ENCODE results near the gene CD274.
A peak's percentile ranks its signal among the peaks of the same experiment; 100 is the strongest.

CD274 gene

GRCh38 chr9:5419987-5420386, 30.4 kb upstream of the CD274 start:
- TF ChIP-seq MAX (IDR thresholded peaks at IDR 0.05; ENCODE audit: low read depth, low read length) (no peak), MYC (IDR thresholded peaks at IDR 0.05; ENCODE audit: low read depth, low read length) (no peak), CTCF (IDR thresholded peaks at IDR 0.05; ENCODE audit: low read depth, low read length) (no peak), POLR2A (IDR thresholded peaks at IDR 0.05; ENCODE audit: extremely low read depth, insufficient read length) (no peak)
- no peak for DNase-seq (ENCODE audit: low read depth)

GRCh38 chr9:5421163-5421562, 29.2 kb upstream of the CD274 start:
- TF ChIP-seq MYC (IDR thresholded peaks at IDR 0.05; ENCODE audit: low read depth, low read length) (no peak), CTCF (IDR thresholded peaks at IDR 0.05; ENCODE audit: low read depth, low read length) (no peak), POLR2A (IDR thresholded peaks at IDR 0.05; ENCODE audit: extremely low read depth, insufficient read length) (no peak), MAX (IDR thresholded peaks at IDR 0.05; ENCODE audit: low read depth, low read length) (no peak)
- no peak for DNase-seq (ENCODE audit: low read depth)
- H3K4me3 ChIP-seq (ENCODE audit: low read depth, low read length), result no peak overlapping the region

More at GRCh38 chr9:5419987-5420386, 30.4 kb upstream of the CD274 start:
- H3K4me3 ChIP-seq (ENCODE audit: low read depth, low read length), result no peak overlapping the region

- no peak overlapping the region for H3K4me3 ChIP-seq (ENCODE audit: low read depth, low read length)
- DNase-seq (ENCODE audit: low read depth), result no peak
- TF ChIP-seq MYC (IDR thresholded peaks at IDR 0.05; ENCODE audit: low read depth, low read length) (no peak), CTCF (IDR thresholded peaks at IDR 0.05; ENCODE audit: low read depth, low read length) (no peak), POLR2A (IDR thresholded peaks at IDR 0.05; ENCODE audit: extremely low read depth, insufficient read length) (no peak), MAX (IDR thresholded peaks at IDR 0.05; ENCODE audit: low read depth, low read length) (no peak)
These were observed 28.1 kb upstream of the CD274 start for GRCh38 chr9:5422276-5422675.

GRCh38 chr9:5425006-5425628, 25.2 kb upstream of the CD274 start:
- H3K4me3 ChIP-seq (ENCODE audit: low read depth, low read length), result no peak overlapping the region
- DNase-seq (ENCODE audit: low read depth), result peak; percentile 75
- peak; percentile 62 for TF ChIP-seq CTCF (IDR thresholded peaks at IDR 0.05; ENCODE audit: low read depth, low read length)
- no peak for TF ChIP-seq MAX (IDR thresholded peaks at IDR 0.05; ENCODE audit: low read depth, low read length)

GRCh38 chr9:5427005-5427404, 23.3 kb upstream of the CD274 start:
- TF ChIP-seq POLR2A (IDR thresholded peaks at IDR 0.05; ENCODE audit: extremely low read depth, insufficient read length), result no peak
- TF ChIP-seq CTCF (IDR thresholded peaks at IDR 0.05; ENCODE audit: low read depth, low read length), result no peak
- no peak for TF ChIP-seq MAX (IDR thresholded peaks at IDR 0.05; ENCODE audit: low read depth, low read length)
- no peak for TF ChIP-seq MYC (IDR thresholded peaks at IDR 0.05; ENCODE audit: low read depth, low read length)
- no peak for DNase-seq (ENCODE audit: low read depth)
- no peak overlapping the region for H3K4me3 ChIP-seq (ENCODE audit: low read depth, low read length)
